Suprapubic skin (tissue), 4 donors: Measurements from ENCODE around the gene LBHD1.

ENCODE experiments used
- EP300 ChIP-seq: sonication (generic); formaldehyde crosslinking; IDR thresholded peaks from one replicate; pipeline ENCODE4 v1.6.1; 2017; ENCODE audit warnings: antibody characterized with exemption
- POLR2AphosphoS5 ChIP-seq, 3 donors: sonication (generic); formaldehyde crosslinking; IDR thresholded peaks; one replicate each; pipeline ENCODE4 v1.6.1; 2017; ENCODE audit warnings: antibody characterized with exemption in 3 of 3
- TF ChIP-seq, protein P1 (sequence below), 2 donors: fragments of 200-600 bp in 1 of 2; fragments of 450-650 bp in 1 of 2; sonication (generic) in 1 of 2; IDR thresholded peaks; one replicate each; pipeline ENCODE4 v1.5.1; 2016 to 2019; ENCODE audit warnings: antibody characterized with exemption in 2 of 2, mild to moderate bottlenecking in 1 of 2, moderate library complexity in 1 of 2

- TF ChIP-seq, protein P1, sequence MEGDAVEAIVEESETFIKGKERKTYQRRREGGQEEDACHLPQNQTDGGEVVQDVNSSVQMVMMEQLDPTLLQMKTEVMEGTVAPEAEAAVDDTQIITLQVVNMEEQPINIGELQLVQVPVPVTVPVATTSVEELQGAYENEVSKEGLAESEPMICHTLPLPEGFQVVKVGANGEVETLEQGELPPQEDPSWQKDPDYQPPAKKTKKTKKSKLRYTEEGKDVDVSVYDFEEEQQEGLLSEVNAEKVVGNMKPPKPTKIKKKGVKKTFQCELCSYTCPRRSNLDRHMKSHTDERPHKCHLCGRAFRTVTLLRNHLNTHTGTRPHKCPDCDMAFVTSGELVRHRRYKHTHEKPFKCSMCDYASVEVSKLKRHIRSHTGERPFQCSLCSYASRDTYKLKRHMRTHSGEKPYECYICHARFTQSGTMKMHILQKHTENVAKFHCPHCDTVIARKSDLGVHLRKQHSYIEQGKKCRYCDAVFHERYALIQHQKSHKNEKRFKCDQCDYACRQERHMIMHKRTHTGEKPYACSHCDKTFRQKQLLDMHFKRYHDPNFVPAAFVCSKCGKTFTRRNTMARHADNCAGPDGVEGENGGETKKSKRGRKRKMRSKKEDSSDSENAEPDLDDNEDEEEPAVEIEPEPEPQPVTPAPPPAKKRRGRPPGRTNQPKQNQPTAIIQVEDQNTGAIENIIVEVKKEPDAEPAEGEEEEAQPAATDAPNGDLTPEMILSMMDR (IDR thresholded peaks at IDR 0.05): no peak
- TF ChIP-seq POLR2AphosphoS5 (IDR thresholded peaks at IDR 0.05) (no peak), EP300 (no peak)
Measured at GRCh38 chr11:62622476-62623089, 49.5 kb downstream of the LBHD1 start.
